Colonic mucosa (tissue), 4 donors: ENCODE data around the gene CHML. TPM values are rescaled to one million over a fixed set of nuclear protein-coding genes. Genes with fewer than 3 reads are reported as not detected.
"Not testable (repeated sequence)": the region's sequence is repeated elsewhere in the genome, so short reads cannot be mapped to it uniquely, and the experiment has no call there.

ENCODE experiments used
- DNase-seq: peaks from one replicate; pipeline ENCODE4 v3.0.0-alpha.2; 2020
- H3K27ac ChIP-seq: fragments of 200-600 bp; one replicate; pipeline ENCODE4 v1.8.0; 2021
- H3K27me3 ChIP-seq: fragments of 200-600 bp; one replicate; pipeline ENCODE4 v1.8.0; 2021
- H3K36me3 ChIP-seq: fragments of 200-600 bp; one replicate; pipeline ENCODE4 v1.8.0; 2021
- H3K4me1 ChIP-seq: fragments of 200-600 bp; one replicate; pipeline ENCODE4 v1.8.0; 2021; ENCODE audit warnings: mild to moderate bottlenecking
- H3K4me3 ChIP-seq: fragments of 200-600 bp; one replicate; pipeline ENCODE4 v1.8.0; 2021
- H3K9ac ChIP-seq, 2 donors: one replicate each; pipeline ENCODE4 v1.7.0; 2013; ENCODE audit warnings: control low read depth in 2 of 2, low read depth in 2 of 2, low read length in 2 of 2
- H3K9me3 ChIP-seq: fragments of 200-600 bp; one replicate; pipeline ENCODE4 v1.8.0; 2021
- CTCF ChIP-seq: fragments of 200-600 bp; IDR thresholded peaks from one replicate; pipeline ENCODE4 v1.8.0; 2022; ENCODE audit warnings: antibody characterized with exemption, mild to moderate bottlenecking
- intact Hi-C: fragments of 100-400 bp; cut with DNase I; formaldehyde crosslinking; loops from one replicate; pipeline ENCODE4 v1.14.1; 2022
- total RNA-seq, 2 donors: library from RNA; stranded (reverse); fragmentation: NEBNext Ultra II Directional in 1 of 2; extraction: Animal tissue kit (Norgen Biotek cat#: 25700) in 1 of 2; gene quantifications; one replicate each; pipeline ENCODE4 v1.2.1, GENCODE V29; 2021
- donor health status: healthy.
- donor health status: DM: no; HTN: no; CAD: no.
- donor health status: DM: no; HTN: no; CAD: no.

Gene CHML
- 10 to 100 TPM in 1 of 2 donors, 1 to 10 TPM in 1; 5.7 to 10.6 TPM for total RNA-seq

- H3K4me3 ChIP-seq, result peak within 1 kb of the TSS; percentile 82
- intact Hi-C loops, result no loop called here
- TF ChIP-seq CTCF, result no peak
- H3K27ac ChIP-seq, result peak within 1 kb of the TSS; percentile 78
- peak within 1 kb of the TSS; percentile 77 to 85 for H3K9ac ChIP-seq
- H3K9me3 ChIP-seq, result no peaks in the 10 kb centered on the region
- peak; percentile 96 for DNase-seq
- H3K36me3 ChIP-seq, result no peaks in the 10 kb centered on the region
- H3K27me3 ChIP-seq, result no peaks in the 10 kb centered on the region
- no peaks in the 10 kb centered on the region for H3K4me1 ChIP-seq
These were observed at the start of gene CHML, which contains the start of gene OPN3 for GRCh38 chr1:241640149-241640866. TSS of gene CHML (minus strand) at chr1:241640369. CDS start at chr1:241635766, 4,603 bp downstream. TSS of gene OPN3 (minus strand) at chr1:241640369. CDS start at chr1:241640254, 115 bp downstream.

GRCh38 chr1:241688940-241689368 lies 48.8 kb upstream of the CHML start:
- H3K9me3 ChIP-seq, result no peaks in the 10 kb centered on the region
- no peak for TF ChIP-seq CTCF
- no peaks in the 10 kb centered on the region for H3K27me3 ChIP-seq
- no peak overlapping the region for H3K27ac ChIP-seq
- DNase-seq, result no peak
- no peaks in the 10 kb centered on the region for H3K36me3 ChIP-seq
- intact Hi-C loops, result no loop called here
- no peak overlapping the region for H3K4me3 ChIP-seq
- no peak overlapping the region for H3K9ac ChIP-seq
- no peaks in the 10 kb centered on the region for H3K4me1 ChIP-seq

- Histone ChIP-seq H3K4me3 (no peak overlapping the region), H3K9ac (no peak overlapping the region), H3K4me1 (no peaks in the 10 kb centered on the region), H3K27me3 (no peaks in the 10 kb centered on the region), H3K27ac (no peak overlapping the region), H3K9me3 (no peaks in the 10 kb centered on the region), H3K36me3 (no peaks in the 10 kb centered on the region)
- intact Hi-C loops, result no loop called here
- DNase-seq, result no peak
- TF ChIP-seq CTCF, result no peak
These were observed 43.9 kb upstream of the CHML start for GRCh38 chr1:241684108-241684507.

- Histone ChIP-seq H3K36me3 (no peaks in the 10 kb centered on the region), H3K27ac (no peak overlapping the region), H3K27me3 (no peaks in the 10 kb centered on the region), H3K9me3 (no peaks in the 10 kb centered on the region), H3K9ac (no peak overlapping the region), H3K4me3 (no peak overlapping the region), H3K4me1 (no peaks in the 10 kb centered on the region)
- intact Hi-C loops, result no loop called here
- no peak for TF ChIP-seq CTCF
- no peak for DNase-seq
These were observed 42.8 kb upstream of the CHML start for GRCh38 chr1:241682921-241683320.

GRCh38 chr1:241681861-241682448 lies 41.8 kb upstream of the CHML start:
- DNase-seq, H3K36me3 ChIP-seq, H3K27me3 ChIP-seq, H3K9me3 ChIP-seq, H3K9ac ChIP-seq, intact Hi-C loops, H3K4me3 ChIP-seq, H3K4me1 ChIP-seq, H3K27ac ChIP-seq: not testable (repeated sequence)

GRCh38 chr1:241679961-241680360 lies 39.8 kb upstream of the CHML start:
- Histone ChIP-seq H3K27me3 (no peaks in the 10 kb centered on the region), H3K9ac (no peak overlapping the region), H3K4me1 (no peaks in the 10 kb centered on the region), H3K9me3 (no peaks in the 10 kb centered on the region), H3K4me3 (no peak overlapping the region), H3K36me3 (no peaks in the 10 kb centered on the region), H3K27ac (no peak overlapping the region)
- intact Hi-C loops, result no loop called here
- TF ChIP-seq CTCF, result no peak
- DNase-seq, result no peak
